NCI-H2196 treated with DMSO at 0.1 percent for 48 hours (cell line): ENCODE data around the gene USP7.
"Not testable (repeated sequence)": the region's sequence is repeated elsewhere in the genome, so short reads cannot be mapped to it uniquely, and the experiment has no call there.

Source experiments
- DNase-seq: peaks from one replicate; lab custom pipeline; 2025; ENCODE audit not compliant: unreplicated experiment; lab: John Stamatoyannopoulos, UW

USP7 gene

GRCh38 chr16:8975039-8975438, 11.3 kb upstream of the USP7 start:
- no peak for DNase-seq

- DNase-seq = no peak
Measured at GRCh38 chr16:8972843-8973586, 9.3 kb upstream of the USP7 start.

GRCh38 chr16:8971416-8971815, 7.7 kb upstream of the USP7 start:
- DNase-seq = no peak

GRCh38 chr16:8969202-8969897, 5.6 kb upstream of the USP7 start:
- peak; percentile 5 for DNase-seq

- DNase-seq = not testable (repeated sequence)
Measured at GRCh38 chr16:8968054-8968453, 4.3 kb upstream of the USP7 start.

- no peak for DNase-seq
Measured at GRCh38 chr16:8967132-8967821, 3.6 kb upstream of the USP7 start.

- DNase-seq = no peak
Measured at GRCh38 chr16:8966817-8967131, 3.1 kb upstream of the USP7 start.

GRCh38 chr16:8964462-8964861, 756 bp upstream of the USP7 start:
- no peak for DNase-seq

GRCh38 chr16:8963010-8963820, 491 bp downstream of the USP7 start:
- no peak for DNase-seq

GRCh38 chr16:8962393-8963009, 1.2 kb downstream of the USP7 start:
- DNase-seq = no peak

GRCh38 chr16:8961811-8962390, 1.8 kb downstream of the USP7 start:
- DNase-seq = no peak

- no peak for DNase-seq
Measured at GRCh38 chr16:8960788-8961109, 3.0 kb downstream of the USP7 start.

GRCh38 chr16:8959921-8960787, 3.6 kb downstream of the USP7 start:
- DNase-seq = no peak

- no peak for DNase-seq
Measured at GRCh38 chr16:8958344-8959167, 5.2 kb downstream of the USP7 start.

GRCh38 chr16:8957509-8958157, 6.1 kb downstream of the USP7 start:
- DNase-seq = no peak

- DNase-seq = no peak
Measured at GRCh38 chr16:8957063-8957397, 6.7 kb downstream of the USP7 start.

- DNase-seq = no peak
Measured at GRCh38 chr16:8956265-8957062, 7.2 kb downstream of the USP7 start.

GRCh38 chr16:8955828-8956227, 7.9 kb downstream of the USP7 start:
- DNase-seq = no peak
